Amygdala (tissue), 56 donors: ENCODE data around the gene LPCAT1.
"Not testable (repeated sequence)": the region's sequence is repeated elsewhere in the genome, so short reads cannot be mapped to it uniquely, and the experiment has no call there.

ENCODE experiments used
- DNase-seq, 56 donors: peaks; one replicate each; lab custom pipeline; 2025; lab: John Stamatoyannopoulos, UW

The LPCAT1 gene

DNA sequence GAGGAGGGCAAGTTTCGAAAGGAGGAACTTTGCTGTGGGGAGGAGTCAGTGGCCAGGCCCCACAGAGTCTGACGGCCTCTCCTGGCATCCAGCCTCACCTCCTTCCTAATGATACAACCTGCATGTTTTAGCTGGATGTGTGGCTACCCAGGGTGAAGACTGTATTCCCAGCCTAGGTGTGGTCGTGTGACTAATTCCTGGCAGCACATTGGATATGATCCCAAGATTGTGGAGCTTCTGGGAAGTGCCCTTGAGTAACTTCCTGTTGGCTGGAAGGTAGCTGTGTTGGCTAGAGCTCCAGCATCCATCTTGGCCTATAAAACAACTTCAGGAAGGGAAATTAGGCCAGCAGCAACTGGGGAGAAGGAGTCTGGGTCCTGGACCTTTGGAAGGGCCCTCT lies 19.0 kb upstream of the LPCAT1 start:
- peak in 2 of 56 donors; percentile 13 to 31 for DNase-seq

DNA sequence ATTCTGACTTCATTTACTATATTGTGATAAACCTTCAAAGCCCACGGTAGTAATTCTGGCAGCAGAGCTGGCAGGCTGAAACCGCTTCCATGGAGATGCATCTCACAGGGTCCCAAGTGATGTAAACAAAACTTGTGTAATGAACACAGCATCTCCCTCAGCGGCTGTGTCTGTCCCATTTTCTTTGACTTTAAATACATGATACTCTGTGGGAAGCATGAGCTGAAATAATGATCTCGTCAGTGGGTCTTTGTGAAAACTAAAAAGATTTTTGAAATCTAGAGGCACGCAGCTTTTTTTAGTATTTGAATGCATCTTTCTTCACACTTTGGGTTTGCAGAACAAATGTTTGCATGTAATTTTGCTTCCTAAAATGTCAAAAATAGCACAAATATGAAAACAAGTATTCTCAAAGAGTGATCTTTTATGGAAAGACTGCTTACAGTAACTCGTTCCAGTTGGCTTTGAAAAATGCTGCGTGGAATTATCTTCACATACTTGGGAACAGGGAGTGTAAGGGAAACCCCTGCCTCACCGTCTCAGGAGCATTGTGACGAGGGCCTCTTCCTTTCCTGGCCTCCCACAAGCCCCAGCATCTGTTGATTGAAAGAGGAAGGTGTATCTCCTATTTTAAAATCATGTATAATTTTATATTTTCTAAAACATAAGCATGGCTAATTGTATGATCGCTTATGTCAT lies 18.1 kb upstream of the LPCAT1 start:
- peak in 3 of 56 donors; percentile 19 to 43 (median 40) for DNase-seq

DNA sequence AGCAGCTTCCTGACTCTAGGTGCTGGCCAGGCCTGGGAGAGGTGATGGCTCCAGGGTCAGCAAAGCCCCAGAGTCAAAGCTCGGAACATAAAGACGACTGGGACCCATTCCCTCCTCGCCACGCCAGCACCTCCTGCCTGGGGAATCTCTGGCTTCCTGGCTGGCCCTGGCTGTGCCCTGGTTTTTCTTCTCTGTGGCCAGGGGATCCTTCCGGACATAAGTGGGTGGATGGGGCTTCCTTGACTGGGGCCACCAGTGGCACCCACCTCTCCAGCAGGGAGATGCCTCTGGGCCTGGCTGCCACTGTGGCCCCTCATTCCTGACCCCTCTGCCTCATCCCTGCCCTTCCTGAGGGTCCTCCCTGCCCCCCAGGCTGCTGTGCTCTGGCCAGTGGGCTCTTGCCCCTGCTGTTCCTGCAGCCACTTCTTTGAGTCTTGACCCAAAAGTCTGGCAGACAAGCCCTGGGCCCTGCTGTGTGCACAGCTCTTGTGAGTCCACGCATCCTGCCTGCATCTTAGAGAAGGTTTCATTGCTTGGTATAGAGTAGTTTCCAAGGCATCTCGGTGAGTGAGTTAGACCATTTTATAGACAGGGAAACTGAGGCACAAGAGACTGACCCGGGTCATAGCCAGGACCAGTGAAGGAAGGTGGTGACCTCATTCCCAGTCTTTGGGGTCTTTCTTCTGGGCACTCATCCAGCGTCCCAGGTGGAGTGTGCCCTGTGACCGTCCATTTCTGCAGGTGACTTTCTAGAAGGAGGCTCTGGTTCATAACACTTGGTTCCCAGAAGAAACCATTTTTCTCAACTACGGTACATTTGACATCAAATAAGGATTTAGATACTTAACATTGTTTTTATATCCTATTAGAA lies 17.3 kb upstream of the LPCAT1 start:
- no peak for DNase-seq

DNA sequence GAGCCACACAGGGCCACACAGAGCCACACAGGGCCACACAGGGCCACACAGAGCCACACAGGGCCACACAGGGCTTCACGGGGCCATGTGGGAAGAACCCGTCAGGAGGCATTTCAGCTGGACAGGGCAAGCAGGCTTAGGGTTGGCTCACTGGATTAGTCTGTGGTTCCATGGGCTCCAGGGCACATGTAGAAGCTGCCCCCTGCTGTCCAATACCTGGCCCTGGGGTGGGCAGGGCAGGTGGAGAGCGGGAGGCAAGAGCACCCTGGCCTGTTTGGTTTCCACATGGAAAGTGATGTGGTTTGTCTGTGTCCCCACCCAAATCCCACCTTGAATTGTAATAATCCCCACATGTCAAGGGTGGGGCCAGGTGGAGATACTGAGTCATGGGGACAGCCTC lies 16.4 kb upstream of the LPCAT1 start:
- no peak for DNase-seq

DNA sequence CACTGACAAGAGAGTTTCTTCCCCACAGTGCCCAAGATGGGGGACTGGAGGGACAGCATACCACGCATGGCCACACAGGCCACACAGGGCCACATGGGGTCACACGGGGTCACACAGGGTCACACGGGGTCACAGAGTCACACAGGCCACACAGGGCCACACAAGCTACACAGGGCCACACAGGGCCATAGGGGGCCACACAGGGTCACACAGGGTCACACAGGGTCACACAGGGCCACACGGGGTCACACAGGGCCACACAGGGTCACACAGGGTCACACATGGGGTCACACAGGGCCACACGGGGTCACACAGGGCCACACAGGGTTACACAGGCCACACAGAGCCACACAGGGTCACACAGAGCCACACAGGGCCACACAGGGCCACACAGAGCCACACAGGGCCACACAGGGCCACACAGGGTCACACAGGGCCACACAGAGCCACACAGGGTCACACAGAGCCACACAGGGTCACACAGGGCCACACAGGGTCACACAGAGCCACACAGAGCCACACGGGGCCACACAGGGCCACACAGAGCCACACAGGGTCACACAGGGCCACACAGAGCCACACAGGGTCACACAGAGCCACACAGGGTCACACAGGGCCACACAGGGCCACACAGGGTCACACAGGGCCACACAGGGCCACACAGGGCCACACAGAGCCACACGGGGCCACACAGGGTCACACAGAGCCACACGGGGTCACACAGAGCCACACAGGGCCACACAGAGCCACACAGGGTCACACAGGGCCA lies 15.8 kb upstream of the LPCAT1 start:
- DNase-seq = not testable (repeated sequence)

DNA sequence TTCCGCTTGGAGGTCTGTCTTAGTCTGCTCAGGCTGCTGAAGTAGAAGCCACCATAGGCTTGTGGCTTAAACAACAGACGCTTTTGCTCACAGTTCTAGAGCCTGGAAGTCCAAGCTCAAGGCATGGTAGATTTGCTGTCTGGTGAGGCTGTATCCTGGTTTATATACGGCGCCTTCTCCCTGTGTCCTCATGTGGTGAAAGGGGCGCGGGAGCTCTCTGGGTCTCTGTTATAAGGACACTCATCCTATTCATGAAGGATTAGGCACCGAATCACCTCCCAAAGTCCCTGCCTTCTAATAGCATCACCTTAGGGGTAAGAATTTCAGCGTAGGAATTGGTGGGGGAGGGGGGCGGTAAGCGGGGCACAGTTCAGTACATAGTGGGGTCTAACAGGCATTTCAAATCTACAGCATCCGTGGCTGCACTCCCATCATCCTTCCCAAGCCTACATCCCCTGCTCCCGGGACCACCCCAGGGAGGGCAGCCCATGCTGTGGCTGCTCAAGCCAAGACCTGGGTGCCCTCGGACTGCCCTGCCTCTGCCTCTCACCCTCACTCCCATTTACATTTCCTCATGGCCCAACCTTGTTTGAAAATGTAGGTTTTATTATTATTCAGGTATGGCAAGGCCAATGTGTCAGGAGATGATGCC lies 15.1 kb upstream of the LPCAT1 start:
- no peak for DNase-seq

DNA sequence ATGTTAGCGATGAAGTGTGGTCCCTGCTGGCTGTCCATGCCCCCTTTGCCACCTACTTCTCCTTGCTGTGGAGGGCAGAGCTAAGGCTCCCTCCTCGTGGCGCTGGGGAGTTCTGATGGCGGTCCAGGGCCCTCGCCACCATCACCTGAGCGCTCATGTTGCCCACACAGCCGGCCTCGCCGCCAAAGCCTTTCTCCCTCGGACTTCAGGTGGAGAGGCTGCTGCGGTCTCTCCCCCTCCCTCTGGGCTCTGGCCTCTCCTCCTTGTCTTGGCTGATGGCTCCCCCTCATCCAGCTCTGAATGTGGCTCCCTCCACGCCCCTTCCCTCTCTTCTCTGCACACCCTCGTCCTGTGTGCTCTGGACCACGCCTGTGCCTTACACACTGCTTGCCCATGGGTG lies 14.5 kb upstream of the LPCAT1 start:
- DNase-seq = no peak

DNA sequence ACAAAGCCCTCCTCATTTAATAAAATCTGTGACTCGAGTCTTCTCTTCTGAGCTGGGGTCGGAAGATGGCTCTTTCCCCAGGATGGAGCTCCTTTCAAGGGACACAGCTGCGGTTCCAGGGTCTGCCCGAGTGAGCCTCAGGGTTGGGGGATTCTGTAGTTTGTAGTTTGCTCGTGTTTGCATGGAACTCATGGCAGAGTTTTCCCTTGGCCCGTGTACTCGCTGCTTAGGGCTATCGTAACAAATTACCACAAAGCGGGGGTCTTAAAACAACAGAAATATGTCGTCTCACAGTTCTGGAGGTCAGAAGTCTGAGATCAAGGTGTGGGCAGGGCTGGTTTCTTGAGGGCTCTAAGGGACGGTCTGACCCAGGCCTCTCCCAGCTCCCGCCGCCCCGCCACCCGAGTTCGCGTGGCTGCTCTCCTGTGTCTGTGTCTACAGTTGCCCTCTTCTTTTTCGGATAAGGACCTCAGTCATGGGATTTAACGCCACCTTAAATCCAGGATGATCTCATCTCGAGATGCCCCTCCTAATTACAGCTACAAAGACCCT lies 13.9 kb upstream of the LPCAT1 start:
- DNase-seq = no peak

DNA sequence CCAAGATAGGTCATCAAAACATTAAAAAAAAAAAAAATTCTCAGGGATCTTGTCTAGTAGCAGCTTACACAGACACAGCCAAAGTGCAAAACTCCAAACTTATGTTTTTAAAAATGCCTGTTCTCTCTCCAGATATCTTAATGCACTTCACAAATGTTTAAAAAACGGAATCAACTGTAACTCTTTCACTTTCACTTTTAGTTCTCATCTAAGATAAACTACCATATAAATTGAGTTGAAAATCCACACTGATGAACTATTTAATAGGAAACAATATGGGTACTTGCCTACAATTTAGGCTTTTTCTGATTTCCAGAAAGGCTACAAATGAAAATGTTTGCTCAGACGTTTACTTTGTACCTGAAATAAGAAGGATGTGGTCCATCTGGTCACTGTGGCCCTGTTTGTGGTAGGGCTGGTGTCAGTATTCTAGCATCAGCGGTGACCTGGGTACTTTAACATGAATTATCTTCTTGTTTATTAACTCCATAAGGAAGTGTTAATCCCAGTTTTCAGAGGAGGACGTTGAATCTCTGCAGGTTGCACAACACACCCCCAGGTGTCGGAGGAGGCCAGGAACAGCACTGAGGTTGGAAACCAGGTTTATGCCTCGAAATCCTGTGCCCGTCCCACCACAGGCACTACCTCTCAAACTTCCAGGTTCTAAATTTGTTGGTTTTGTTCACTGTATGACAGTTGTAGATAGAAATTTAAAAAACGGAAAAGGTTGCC lies 13.3 kb upstream of the LPCAT1 start:
- DNase-seq = no peak

DNA sequence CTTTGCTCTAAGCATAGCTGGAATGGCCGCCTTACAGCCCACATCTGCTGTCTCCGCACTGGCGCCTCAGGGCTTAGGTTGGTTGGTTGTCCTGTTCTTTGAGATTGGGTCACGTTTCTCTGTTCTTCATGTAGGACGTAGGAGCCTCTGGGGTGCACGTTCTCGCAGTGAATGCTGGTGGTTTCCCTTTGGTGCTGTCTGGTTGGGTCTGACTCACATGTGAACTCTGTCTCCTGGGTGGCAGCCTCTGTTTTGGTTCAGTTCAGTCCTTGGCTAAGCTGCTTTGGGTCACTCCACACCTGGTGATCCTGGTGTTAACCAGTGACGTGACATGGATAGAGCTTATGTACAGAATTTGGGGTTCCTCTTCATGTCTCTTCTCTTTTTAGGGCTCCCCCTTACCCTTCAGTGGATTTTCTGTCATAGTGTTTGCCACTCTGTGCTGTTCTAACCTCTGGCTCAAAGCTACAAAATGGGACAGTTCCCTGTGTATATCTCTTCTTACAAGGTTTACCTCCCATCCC lies 12.6 kb upstream of the LPCAT1 start:
- no peak for DNase-seq

DNA sequence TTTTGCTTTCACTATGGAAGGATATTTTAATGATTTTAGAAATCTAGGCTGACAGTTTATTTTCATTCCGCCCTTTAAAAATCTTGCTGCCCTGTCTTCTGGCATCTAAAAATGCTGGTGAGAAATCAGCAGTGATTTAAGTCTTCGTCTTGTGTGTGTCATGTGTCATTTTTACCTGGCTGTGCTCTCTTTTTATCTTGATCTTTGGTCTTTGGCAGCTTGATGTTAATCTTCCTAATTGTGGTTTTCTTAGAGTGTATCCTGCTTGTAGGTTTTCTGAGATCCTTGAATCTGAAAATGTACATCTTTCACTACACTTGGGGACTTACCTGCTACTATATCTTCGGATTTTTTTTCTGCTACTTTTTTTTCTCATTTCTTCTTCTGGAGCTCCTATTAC lies 11.9 kb upstream of the LPCAT1 start:
- DNase-seq = no peak

DNA sequence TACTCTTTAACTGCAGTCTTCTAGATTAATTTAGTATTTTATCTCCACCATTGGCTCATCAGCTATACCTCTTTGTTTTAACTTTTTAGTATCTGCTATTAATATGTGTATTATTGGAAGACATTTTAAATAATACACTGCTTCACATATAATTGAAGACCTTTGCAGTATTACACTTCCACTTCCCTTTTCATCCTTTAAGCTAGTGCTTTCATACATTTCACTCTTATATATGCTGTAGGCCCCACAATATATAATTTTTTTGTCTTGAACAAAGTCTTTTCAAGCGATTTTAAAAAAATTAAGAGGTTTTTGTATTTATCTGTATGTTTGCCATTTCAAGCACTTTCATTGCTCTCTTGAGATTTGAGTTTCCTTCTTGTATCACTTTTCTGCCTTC lies 8.6 kb upstream of the LPCAT1 start:
- no peak for DNase-seq

DNA sequence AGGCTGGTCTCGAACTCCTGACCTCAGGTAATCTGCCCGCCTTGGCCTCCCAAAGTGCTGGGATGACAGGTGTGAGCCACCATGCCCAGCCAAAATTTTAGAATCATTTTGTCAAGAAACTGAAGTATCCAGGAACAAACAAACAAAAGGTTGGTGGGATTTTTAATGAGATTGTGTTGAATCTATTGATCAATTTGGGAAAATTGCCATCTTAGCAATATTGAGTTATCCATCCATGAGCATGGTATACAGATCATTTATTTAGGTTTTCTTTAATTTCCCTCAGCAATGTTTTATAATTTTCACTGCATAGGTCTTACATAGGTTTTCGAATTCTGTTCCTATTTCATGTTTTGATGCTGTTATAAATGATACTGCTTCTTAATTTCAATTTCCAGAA lies 5.7 kb upstream of the LPCAT1 start:
- DNase-seq = no peak

DNA sequence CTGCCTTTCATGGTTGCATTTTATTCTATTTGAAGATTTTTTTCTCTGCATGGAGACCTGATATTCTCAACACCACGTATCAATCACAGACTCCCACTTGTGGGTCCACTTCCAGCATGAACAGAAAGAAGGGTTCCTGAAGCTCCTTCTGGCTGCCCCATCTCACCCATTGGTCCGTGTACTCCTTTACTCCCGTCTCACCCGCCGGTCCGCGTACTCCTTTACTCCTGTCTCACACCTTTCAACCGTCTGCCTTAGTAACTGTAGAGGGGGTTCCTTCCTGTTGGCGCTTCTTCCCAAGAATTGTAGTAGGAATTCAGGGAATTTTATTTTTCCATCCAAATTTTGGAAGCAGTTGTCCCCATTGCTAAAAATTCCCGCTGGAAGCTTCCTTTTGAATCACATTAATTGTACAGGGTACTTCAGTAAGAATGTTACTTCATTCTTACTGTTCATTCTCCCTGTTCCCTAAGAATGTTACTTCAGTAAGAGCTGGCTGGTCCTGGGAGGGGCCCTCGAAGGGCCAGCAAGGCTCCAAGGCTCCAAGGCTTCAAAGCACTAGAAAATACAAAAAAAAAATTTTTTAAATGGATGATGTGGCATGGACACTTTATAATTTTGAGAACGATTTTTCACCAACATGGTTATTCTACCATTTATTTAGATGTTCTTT lies 3.9 kb upstream of the LPCAT1 start:
- DNase-seq = no peak

DNA sequence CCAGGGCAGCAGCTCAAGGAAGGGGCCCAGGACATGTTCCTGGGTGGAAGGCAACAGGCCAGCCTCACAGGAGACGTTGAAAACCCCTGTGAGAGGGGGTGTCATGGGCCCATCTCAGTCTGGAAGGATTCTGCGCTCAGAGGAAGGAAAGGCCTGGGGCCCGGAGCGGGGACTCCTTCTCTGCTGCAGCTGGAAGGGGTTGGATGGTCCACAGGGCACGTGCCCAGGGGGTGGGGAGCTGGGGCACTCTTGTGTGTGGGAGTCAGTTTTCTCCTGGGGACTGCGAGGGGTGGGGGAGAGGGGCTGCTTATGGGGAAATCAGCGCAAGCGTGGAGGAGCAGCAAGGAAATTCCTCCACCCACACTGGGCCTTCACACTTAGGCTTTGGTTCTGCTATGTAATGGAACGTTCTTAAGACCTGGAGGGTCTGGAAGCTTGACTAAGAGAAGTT lies 2.9 kb upstream of the LPCAT1 start:
- DNase-seq = no peak

DNA sequence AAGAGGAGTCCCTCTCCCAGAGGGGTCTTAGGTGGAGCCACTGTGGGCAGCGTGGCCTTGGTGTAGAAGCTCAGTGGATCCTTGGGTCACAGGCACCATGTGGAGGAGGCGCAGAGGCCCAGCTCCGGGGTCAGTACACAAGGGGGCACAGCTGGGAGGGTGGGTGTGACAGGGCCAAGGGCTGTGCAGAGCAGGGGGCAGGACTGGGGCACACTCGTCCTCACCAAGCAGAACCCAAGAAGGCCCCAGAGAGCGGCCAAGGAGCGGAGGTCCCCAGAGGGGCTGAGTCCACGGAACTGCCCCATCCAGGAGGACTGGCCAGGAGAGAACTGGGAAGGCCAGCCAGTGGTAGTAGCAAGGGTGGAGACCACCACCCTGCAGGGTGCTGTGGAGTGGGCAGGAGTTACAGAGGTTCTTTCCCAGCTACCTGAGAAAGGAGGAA lies 2.5 kb upstream of the LPCAT1 start:
- no peak for DNase-seq

DNA sequence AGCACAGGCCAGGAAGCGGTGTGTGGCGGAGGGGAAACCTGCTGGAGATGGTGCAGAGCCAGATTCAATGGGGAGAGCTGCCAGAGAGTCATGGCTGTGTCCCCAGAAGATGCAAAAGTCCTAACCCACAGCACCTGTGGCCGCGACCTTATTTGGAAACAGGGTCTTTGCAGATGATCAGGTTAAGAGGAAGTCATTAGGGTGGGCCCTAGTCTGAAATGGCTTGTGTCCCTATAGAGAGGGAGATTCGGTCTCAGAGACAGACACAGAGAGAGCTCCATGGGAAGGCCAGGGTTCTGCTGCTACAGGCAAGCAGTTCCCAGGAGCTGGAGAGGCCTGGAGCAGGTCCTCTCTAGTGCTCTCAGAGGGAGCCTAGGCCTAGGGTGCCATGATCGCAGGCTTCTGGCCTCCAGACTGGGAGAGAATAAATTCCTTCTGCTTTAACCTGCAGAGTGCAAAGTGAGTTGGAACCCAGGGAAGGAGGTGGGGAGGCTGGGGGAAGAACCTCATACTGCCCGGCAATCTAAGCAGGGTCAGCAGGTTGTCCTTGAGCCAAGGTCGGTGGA lies 1.9 kb upstream of the LPCAT1 start:
- no peak for DNase-seq
